ENCODE measurements around the gene ABCA2.

Gene ABCA2

DNA sequence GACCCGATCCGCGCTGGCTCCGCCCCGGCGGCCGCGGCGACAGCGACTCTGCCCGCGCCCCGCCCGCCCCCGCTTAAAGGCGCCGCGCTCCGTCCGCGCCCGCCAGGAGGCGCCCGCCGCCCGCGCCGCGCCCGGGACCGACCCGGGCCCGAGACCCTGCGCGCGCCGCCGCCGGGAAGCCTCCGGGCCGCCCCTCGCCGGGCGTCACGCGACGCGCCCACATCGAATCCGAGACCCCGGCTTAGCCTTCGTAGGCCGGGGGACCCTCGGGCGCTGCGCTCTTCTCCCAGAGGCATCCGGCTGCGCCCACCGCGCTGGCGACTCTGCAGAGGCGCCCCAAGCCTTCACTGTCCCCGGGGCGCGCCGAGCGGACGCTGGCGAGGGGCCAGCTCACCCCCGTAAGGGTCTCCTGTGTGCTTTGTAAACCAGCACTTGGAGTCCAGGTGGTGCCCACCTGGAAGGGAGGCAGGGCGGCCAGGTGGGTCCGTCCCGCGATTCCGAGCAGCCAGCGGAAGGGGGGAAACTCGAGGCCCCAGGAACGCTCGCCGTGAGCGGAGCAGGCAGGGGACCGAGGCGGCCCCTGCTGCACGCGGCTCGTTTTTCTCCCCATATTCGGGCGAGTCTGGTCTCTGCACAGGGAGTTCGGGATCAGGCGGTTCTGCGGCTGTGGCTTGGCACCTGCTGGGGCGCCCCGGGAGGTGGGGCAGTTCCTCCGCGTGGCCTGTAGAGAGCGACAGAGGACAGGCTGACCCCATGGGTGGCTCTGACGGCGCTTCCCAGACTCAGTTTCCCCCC lies 423 bp upstream of the ABCA2 start:
- TF ChIP-seq SIN3A (IDR thresholded peaks at IDR 0.05; ENCODE audit: borderline replicate concordance, insufficient read depth, low read length) (no peak), TAF1 (IDR thresholded peaks at IDR 0.05; ENCODE audit: borderline replicate concordance, insufficient read depth, low read length) (no peak), FOXP2 (optimal IDR thresholded peaks at IDR 0.05; ENCODE audit: borderline replicate concordance, extremely low read depth, extremely low read length, insufficient read depth) (no peak), POLR2AphosphoS5 (IDR thresholded peaks at IDR 0.05; ENCODE audit: low read depth, low read length) (no peak)
- TF ChIP-seq, protein P1, sequence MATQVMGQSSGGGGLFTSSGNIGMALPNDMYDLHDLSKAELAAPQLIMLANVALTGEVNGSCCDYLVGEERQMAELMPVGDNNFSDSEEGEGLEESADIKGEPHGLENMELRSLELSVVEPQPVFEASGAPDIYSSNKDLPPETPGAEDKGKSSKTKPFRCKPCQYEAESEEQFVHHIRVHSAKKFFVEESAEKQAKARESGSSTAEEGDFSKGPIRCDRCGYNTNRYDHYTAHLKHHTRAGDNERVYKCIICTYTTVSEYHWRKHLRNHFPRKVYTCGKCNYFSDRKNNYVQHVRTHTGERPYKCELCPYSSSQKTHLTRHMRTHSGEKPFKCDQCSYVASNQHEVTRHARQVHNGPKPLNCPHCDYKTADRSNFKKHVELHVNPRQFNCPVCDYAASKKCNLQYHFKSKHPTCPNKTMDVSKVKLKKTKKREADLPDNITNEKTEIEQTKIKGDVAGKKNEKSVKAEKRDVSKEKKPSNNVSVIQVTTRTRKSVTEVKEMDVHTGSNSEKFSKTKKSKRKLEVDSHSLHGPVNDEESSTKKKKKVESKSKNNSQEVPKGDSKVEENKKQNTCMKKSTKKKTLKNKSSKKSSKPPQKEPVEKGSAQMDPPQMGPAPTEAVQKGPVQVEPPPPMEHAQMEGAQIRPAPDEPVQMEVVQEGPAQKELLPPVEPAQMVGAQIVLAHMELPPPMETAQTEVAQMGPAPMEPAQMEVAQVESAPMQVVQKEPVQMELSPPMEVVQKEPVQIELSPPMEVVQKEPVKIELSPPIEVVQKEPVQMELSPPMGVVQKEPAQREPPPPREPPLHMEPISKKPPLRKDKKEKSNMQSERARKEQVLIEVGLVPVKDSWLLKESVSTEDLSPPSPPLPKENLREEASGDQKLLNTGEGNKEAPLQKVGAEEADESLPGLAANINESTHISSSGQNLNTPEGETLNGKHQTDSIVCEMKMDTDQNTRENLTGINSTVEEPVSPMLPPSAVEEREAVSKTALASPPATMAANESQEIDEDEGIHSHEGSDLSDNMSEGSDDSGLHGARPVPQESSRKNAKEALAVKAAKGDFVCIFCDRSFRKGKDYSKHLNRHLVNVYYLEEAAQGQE (IDR thresholded peaks at IDR 0.05; ENCODE audit: insufficient read depth in 1 of 2, low read depth in 2 of 2, low read length in 2 of 2): no peak

DNA sequence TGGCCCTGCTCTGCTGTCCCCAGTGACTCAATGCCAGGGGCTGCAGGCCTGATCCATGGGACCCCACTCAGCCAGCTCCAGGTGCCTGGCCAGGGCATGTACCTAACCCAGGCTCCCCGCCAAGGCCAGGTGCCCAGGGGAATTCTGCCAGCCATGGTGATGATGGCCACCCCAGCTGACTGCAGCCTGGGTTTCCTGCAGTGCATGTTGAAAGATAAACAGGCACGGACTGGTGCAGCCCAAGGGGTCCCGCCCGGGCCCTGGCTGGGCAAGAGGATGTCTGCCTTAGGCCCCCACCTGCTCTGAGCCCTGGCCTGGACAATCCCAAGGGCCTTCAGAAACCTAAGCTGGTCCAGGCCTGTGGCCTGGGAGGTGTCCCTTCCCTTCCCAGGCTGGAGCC lies 1.2 kb downstream of the ABCA2 start:
- TF ChIP-seq TAF1 (IDR thresholded peaks at IDR 0.05; ENCODE audit: borderline replicate concordance, insufficient read depth, low read length) (no peak), SIN3A (IDR thresholded peaks at IDR 0.05; ENCODE audit: borderline replicate concordance, insufficient read depth, low read length) (no peak), POLR2AphosphoS5 (IDR thresholded peaks at IDR 0.05; ENCODE audit: low read depth, low read length) (no peak), FOXP2 (optimal IDR thresholded peaks at IDR 0.05; ENCODE audit: borderline replicate concordance, extremely low read depth, extremely low read length, insufficient read depth) (no peak)
- TF ChIP-seq, protein P1 (IDR thresholded peaks at IDR 0.05; ENCODE audit: insufficient read depth in 1 of 2, low read depth in 2 of 2, low read length in 2 of 2): no peak

DNA sequence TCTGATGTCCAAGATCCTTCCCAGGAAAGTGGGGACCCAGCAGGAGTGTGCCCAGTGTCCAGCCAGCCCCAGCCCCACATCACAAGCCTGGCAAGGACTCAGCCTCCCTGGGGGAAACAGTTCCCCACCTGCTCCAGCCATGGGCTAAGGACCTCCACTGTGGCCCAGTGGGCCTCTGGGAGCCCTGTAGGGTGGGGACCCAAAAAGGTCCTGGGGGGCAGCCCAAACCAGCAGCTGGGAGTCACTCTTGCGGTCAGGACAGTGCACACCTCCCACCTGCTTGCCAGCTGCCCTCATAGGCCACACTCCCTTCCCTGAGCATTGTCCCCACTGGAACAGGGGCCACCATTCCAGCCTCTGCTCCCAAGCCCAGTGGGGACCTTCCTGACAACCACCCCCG lies 1.7 kb downstream of the ABCA2 start:
- TF ChIP-seq POLR2AphosphoS5 (IDR thresholded peaks at IDR 0.05; ENCODE audit: low read depth, low read length) (no peak), SIN3A (IDR thresholded peaks at IDR 0.05; ENCODE audit: borderline replicate concordance, insufficient read depth, low read length) (no peak), TAF1 (IDR thresholded peaks at IDR 0.05; ENCODE audit: borderline replicate concordance, insufficient read depth, low read length) (no peak), FOXP2 (optimal IDR thresholded peaks at IDR 0.05; ENCODE audit: borderline replicate concordance, extremely low read depth, extremely low read length, insufficient read depth) (no peak)
- TF ChIP-seq, protein P1 (IDR thresholded peaks at IDR 0.05; ENCODE audit: insufficient read depth in 1 of 2, low read depth in 2 of 2, low read length in 2 of 2): no peak

DNA sequence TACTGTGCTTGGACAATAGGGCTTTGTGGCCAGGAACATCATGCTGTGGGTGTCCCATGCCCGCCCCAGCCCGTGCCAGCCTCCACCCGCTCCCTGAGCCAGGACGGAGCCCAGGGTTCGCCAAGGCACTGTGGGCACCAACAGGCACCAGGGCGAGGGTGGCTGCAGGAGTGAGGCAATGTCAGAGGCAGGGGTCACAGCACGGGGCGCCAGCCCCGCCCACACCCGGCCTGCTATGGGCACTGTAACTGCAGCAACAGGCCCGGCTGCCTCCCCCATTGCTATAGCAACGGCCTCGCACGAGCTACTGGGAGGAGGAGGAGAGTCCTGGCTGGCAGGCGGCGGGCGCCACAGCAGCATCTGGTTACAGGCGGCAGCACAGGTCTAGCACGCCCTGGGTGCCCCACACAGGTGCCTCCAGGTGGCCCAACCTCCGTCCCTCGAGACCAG lies 2.5 kb downstream of the ABCA2 start:
- TF ChIP-seq FOXP2 (optimal IDR thresholded peaks at IDR 0.05; ENCODE audit: borderline replicate concordance, extremely low read depth, extremely low read length, insufficient read depth) (no peak), POLR2AphosphoS5 (IDR thresholded peaks at IDR 0.05; ENCODE audit: low read depth, low read length) (no peak), SIN3A (IDR thresholded peaks at IDR 0.05; ENCODE audit: borderline replicate concordance, insufficient read depth, low read length) (no peak), TAF1 (IDR thresholded peaks at IDR 0.05; ENCODE audit: borderline replicate concordance, insufficient read depth, low read length) (no peak)
- TF ChIP-seq, protein P1 (IDR thresholded peaks at IDR 0.05; ENCODE audit: insufficient read depth in 1 of 2, low read depth in 2 of 2, low read length in 2 of 2): no peak

Data from PFSK-1 (cell line).